Transverse colon (tissue), 3 donors: Measurements from ENCODE around the gene MGA.
A peak's percentile ranks its signal among the peaks of the same experiment; 100 is the strongest.

Experiments used
- EP300 ChIP-seq: sonication (generic); formaldehyde crosslinking; IDR thresholded peaks from one replicate; pipeline ENCODE4 v1.6.1; 2017; ENCODE audit warnings: antibody characterized with exemption, low read depth
- POLR2A ChIP-seq: fragments of 450-650 bp; IDR thresholded peaks from one replicate; pipeline ENCODE4 v1.6.1; 2016; ENCODE audit warnings: antibody characterized with exemption, mild to moderate bottlenecking, moderate library complexity
- POLR2AphosphoS5 ChIP-seq, 3 donors: sonication (generic); formaldehyde crosslinking; IDR thresholded peaks; one replicate each; pipeline ENCODE4 v1.6.1; 2016; ENCODE audit warnings: antibody characterized with exemption in 3 of 3

- TF ChIP-seq EP300 (no peak), POLR2AphosphoS5 (IDR thresholded peaks at IDR 0.05) (peak in 2 of 3 donors; percentile 20 to 30), POLR2A (no peak)
Measured at GRCh38 chr15:41661518-41662225, 1.5 kb downstream of the MGA start.
